ENCODE measurements around the gene UBE2D1.

- TF ChIP-seq CTCF (conservative IDR thresholded peaks at IDR 0.05; ENCODE audit: low read depth, low read length) (no peak), POLR2A (IDR thresholded peaks at IDR 0.05; ENCODE audit: low read depth, low read length) (no peak), RAD21 (IDR thresholded peaks at IDR 0.05; ENCODE audit: low read length) (no peak), USF2 (IDR thresholded peaks at IDR 0.05; ENCODE audit: low read depth, low read length) (no peak), BHLHE40 (IDR thresholded peaks at IDR 0.05; ENCODE audit: low read depth, low read length) (no peak), RCOR1 (IDR thresholded peaks at IDR 0.05; ENCODE audit: insufficient replicate concordance, low read length) (no peak), FOS (IDR thresholded peaks at IDR 0.05; ENCODE audit: low read depth, low read length) (no peak), MXI1 (IDR thresholded peaks at IDR 0.05; ENCODE audit: borderline replicate concordance, low read depth, low read length) (no peak), SMC3 (IDR thresholded peaks at IDR 0.05; ENCODE audit: low read depth, low read length) (no peak), MAFK (IDR thresholded peaks at IDR 0.05; ENCODE audit: low read depth, low read length) (no peak), RFX5 (IDR thresholded peaks at IDR 0.05; ENCODE audit: low read depth, low read length) (no peak), CHD1 (IDR thresholded peaks at IDR 0.05; ENCODE audit: low read depth, low read length) (no peak), CEBPB (IDR thresholded peaks at IDR 0.05; ENCODE audit: low read depth, low read length) (no peak), ELK1 (IDR thresholded peaks at IDR 0.05; ENCODE audit: borderline replicate concordance, low read depth, low read length) (no peak)
Observed at GRCh38 chr10:58305821-58306220, 29.0 kb upstream of the UBE2D1 start.
